GM12878 (cell line): Measurements from ENCODE around the gene CRYZL1. TPM values are rescaled to one million over a fixed set of nuclear protein-coding genes. Genes with fewer than 3 reads are reported as not detected.

Source experiments
- ATAC-seq: fragments of 200-7000 bp; cut with Tn5 transposase; 3 replicates; pipeline ENCODE4 v1.9.1; 2020; ENCODE audit warnings: mild to moderate bottlenecking, moderate library complexity
- BruUV-seq: library from RNA; stranded (reverse); fragments of 400-500 nt; replicated peaks from 2 replicates; lab custom pipeline; 2021; lab: Mats Ljungman, UMichigan
- CTCF ChIA-PET: fragments of 300-600 bp; sonication (Branson Sonifier 250); formaldehyde crosslinking; extraction: SDS; loops from one replicate; lab custom pipeline; 2021; ENCODE audit warnings: inconsistent platforms; lab: Yijun Ruan, JAX
- POLR2A ChIA-PET: fragments of 350-600 bp; formaldehyde crosslinking; extraction: SDS; loops from one replicate; lab custom pipeline; 2021; ENCODE audit warnings: inconsistent platforms; lab: Charles Lee
- RAD21 ChIA-PET: fragments of 300-600 bp; sonication (Branson Sonifier 250); formaldehyde crosslinking; loops from one replicate; lab custom pipeline; 2023; ENCODE audit warnings: antibody characterized with exemption; ENCODE audit not compliant: unreplicated experiment; lab: Charles Lee
- SMC1A ChIA-PET: fragments of 300-600 bp; sonication (Branson Sonifier 250); formaldehyde crosslinking; loops from one replicate; lab custom pipeline; 2023; ENCODE audit not compliant: unreplicated experiment, uncharacterized antibody; lab: Charles Lee
- DNase-seq: peaks from one replicate; pipeline ENCODE4 v3.0.0-alpha.2; 2011; ENCODE audit warnings: low read depth, low spot score
- FAIRE-seq: peaks from 3 replicates; lab custom pipeline; 2011; peaks lifted over from hg19 to GRCh38; lab: Jason Lieb, UNC
- H2AFZ ChIP-seq: 2 replicates; pipeline ENCODE4 v1.6.0; 2011; ENCODE audit warnings: low read depth, low read length, control low read depth; ENCODE audit not compliant: control insufficient read depth
- H3K27ac ChIP-seq: 2 replicates; pipeline ENCODE4 v1.5.1; 2011; ENCODE audit warnings: control low read depth; ENCODE audit not compliant: control insufficient read depth, insufficient read depth
- H3K27me3 ChIP-seq, 2 experiments: replicated peaks in 1 of 2; 2 replicates each; pipeline versions ENCODE4 v1.6.0 to v1.6.1; 2011; ENCODE audit warnings: low read length in 1 of 2; ENCODE audit not compliant: control insufficient read depth in 2 of 2, insufficient read depth in 2 of 2
- H3K36me3 ChIP-seq, 2 experiments: 2 replicates each; pipeline ENCODE4 v1.5.1; 2011; ENCODE audit warnings: low read length in 1 of 2; ENCODE audit not compliant: control insufficient read depth in 2 of 2, insufficient read depth in 2 of 2
- H3K4me1 ChIP-seq: 2 replicates; pipeline ENCODE4 v1.6.1; 2011; ENCODE audit warnings: mild to moderate bottlenecking, low read length, moderate library complexity, mixed read lengths; ENCODE audit not compliant: control insufficient read depth, insufficient read depth
- H3K4me2 ChIP-seq: 2 replicates; pipeline ENCODE4 v1.6.0; 2011; ENCODE audit warnings: control low read depth; ENCODE audit not compliant: control insufficient read depth, insufficient read depth
- H3K4me3 ChIP-seq: fragments of 200-600 bp; sonication (generic); 2 replicates; pipeline ENCODE4 v1.5.1; 2016
- H3K79me2 ChIP-seq: 2 replicates; pipeline ENCODE4 v1.6.0; 2011; ENCODE audit warnings: low read length; ENCODE audit not compliant: control insufficient read depth, insufficient read depth
- H3K9ac ChIP-seq: 2 replicates; pipeline ENCODE4 v1.8.0; 2011; ENCODE audit warnings: low read length, control low read depth, mixed read lengths; ENCODE audit not compliant: control insufficient read depth, insufficient read depth
- H3K9me3 ChIP-seq: replicated peaks from 3 replicates; pipeline ENCODE4 v1.5.1; 2011; ENCODE audit warnings: mild to moderate bottlenecking, low read length; ENCODE audit not compliant: control insufficient read depth, insufficient read depth
- H4K20me1 ChIP-seq: 2 replicates; pipeline ENCODE4 v1.6.0; 2011; ENCODE audit not compliant: control insufficient read depth, insufficient read depth
- BRCA1 ChIP-seq: IDR thresholded peaks from 2 replicates; pipeline ENCODE4 v1.6.1; 2011; ENCODE audit warnings: low read depth, low read length, improper control_type of control experiment
- CHD2 ChIP-seq: IDR thresholded peaks from 2 replicates; pipeline ENCODE4 v1.6.1; 2011; ENCODE audit warnings: low read depth, low read length, improper control_type of control experiment, borderline replicate concordance
- HDAC6 ChIP-seq: fragments of 200-600 bp; sonication (generic); IDR thresholded peaks from one replicate; pipeline ENCODE4 v1.8.0; 2017; ENCODE audit warnings: antibody characterized with exemption; ENCODE audit not compliant: unreplicated experiment
- NBN ChIP-seq: fragments of 450-650 bp; IDR thresholded peaks from 2 replicates; pipeline ENCODE4 v1.6.1; 2016
- NR2C2 ChIP-seq: IDR thresholded peaks from 2 replicates; pipeline ENCODE4 v1.6.1; 2011; ENCODE audit warnings: borderline replicate concordance, low read depth; ENCODE audit not compliant: control insufficient read depth, insufficient read length
- POU2F2 ChIP-seq: IDR thresholded peaks from 3 replicates; pipeline ENCODE4 v1.6.1; 2011; ENCODE audit warnings: low read depth, mild to moderate bottlenecking, low read length, borderline replicate concordance
- SMARCA5 ChIP-seq: fragments of 450-650 bp; IDR thresholded peaks from 2 replicates; pipeline ENCODE4 v1.6.1; 2017; ENCODE audit warnings: mild to moderate bottlenecking
- SPI1 ChIP-seq: IDR thresholded peaks from 2 replicates; pipeline ENCODE4 v1.6.1; 2011; ENCODE audit warnings: low read depth, mild to moderate bottlenecking, low read length, moderate library complexity, borderline replicate concordance; ENCODE audit not compliant: insufficient read depth
- ZNF274 ChIP-seq: IDR thresholded peaks from one replicate; pipeline ENCODE4 v1.8.0; 2011; ENCODE audit not compliant: insufficient read length, insufficient read depth
- WGBS: methylation state at CpG from one replicate; pipeline ENCODE4 v1.1.6; 2016; ENCODE audit warnings: low lambda C conversion rate; ENCODE audit not compliant: insufficient replicate concordance, insufficient coverage; ENCODE audit errors: missing lambda C conversion rate; 5-methylcytosine and 5-hydroxymethylcytosine counted together
- in situ Hi-C: fragments of 300-500 bp; cut with MboI; formaldehyde crosslinking; loops from 9 replicates; pipeline ENCODE4 v1.14.3; 2018; ENCODE audit warnings: mixed read lengths
- intact Hi-C: fragments of 100-400 bp; cut with micrococcal nuclease; formaldehyde crosslinking; loops from one replicate; pipeline ENCODE4 v1.14.2; 2022; ENCODE audit not compliant: unreplicated experiment
- polyA plus RNA-seq, 11 experiments: library from polyadenylated mRNA; depleted of rRNA in 4 of 11; unstranded in 6 of 11; stranded (reverse) in 5 of 11; fragments of >200 nt; fragmentation: Nextera tagmentation in 4 of 11; fragmentation: Illumina TruSeq in 1 of 11; extraction: Ambion mirVana in 4 of 11; extraction: Trizol in 1 of 11; gene quantifications; 1 replicate in 1 of 11; 2 replicates in 10 of 11; pipeline versions ENCODE4 v1.2.1 to v1.2.3, GENCODE V29; 2011 to 2016; ENCODE audit warnings: inconsistent platforms in 2 of 11, missing spikeins in 2 of 11, low read depth in 1 of 11
- total RNA-seq, 4 experiments: library from RNA; depleted of rRNA in 3 of 4; stranded (reverse); fragments of >200 nt in 3 of 4; fragmentation: Illumina TruSeq in 1 of 4; extraction: Trizol in 1 of 4; gene quantifications; 2 replicates each; pipeline versions ENCODE4 v1.2.1 to v1.2.3, GENCODE V29; 2013 to 2021
- TF ChIP-seq, protein P1 (sequence below): fragments of 450-650 bp; formaldehyde crosslinking; IDR thresholded peaks from 2 replicates; pipeline ENCODE4 v1.4.0; 2022; ENCODE audit warnings: mild to moderate bottlenecking, moderate library complexity
- TF ChIP-seq, protein P2 (sequence below): fragments of 450-650 bp; IDR thresholded peaks from 2 replicates; pipeline ENCODE4 v1.6.1; 2016; ENCODE audit warnings: mild to moderate bottlenecking

Gene CRYZL1
- total and polyA plus RNA-seq, 10 of the 15 experiments (the other 5 are each of a cell fraction or from before 2014, with no cell fraction given): 14.3 to 72.4 (median 30.7) TPM

DNA sequence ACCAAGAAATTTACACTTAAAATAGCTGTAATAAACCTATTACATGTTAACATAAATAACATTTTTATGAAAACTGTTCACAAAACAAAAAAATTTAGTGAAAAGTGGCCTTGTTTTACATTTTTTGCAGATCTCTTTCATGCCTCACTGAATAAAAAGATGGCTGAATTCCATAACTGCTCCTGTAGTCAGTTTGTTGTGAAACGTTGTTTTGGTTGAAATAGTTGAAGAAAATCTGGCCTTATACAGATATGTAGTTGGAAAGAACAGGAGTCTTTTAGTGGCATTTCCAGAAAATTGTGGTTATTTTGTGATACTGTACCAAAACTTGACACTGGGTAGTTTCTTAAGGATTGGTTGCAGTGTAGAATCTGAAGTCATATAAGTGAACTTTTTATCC, 18.9 kb upstream of the CRYZL1 start:
- no peak for FAIRE-seq
- POLR2A ChIA-PET: no interaction called here
- Histone ChIP-seq H3K27me3 (no peaks in the 10 kb centered on the region), H3K4me2 (no peak overlapping the region), H4K20me1 (no peaks in the 10 kb centered on the region), H3K4me3 (no peak overlapping the region), H3K27ac (no peak overlapping the region), H3K4me1 (no peaks in the 10 kb centered on the region), H3K36me3 (no peaks in the 10 kb centered on the region), H3K9me3 (no peaks in the 10 kb centered on the region), H3K79me2 (no peaks in the 10 kb centered on the region), H3K9ac (no peak overlapping the region), H2AFZ (no peak overlapping the region)
- no peak for DNase-seq
- WGBS: 30% methylated on average over 1 of the region's 1 CpG
- SMC1A ChIA-PET: no interaction called here
- in situ Hi-C loops (no loop called here), intact Hi-C loops (no loop called here)
- TF ChIP-seq, protein P1, sequence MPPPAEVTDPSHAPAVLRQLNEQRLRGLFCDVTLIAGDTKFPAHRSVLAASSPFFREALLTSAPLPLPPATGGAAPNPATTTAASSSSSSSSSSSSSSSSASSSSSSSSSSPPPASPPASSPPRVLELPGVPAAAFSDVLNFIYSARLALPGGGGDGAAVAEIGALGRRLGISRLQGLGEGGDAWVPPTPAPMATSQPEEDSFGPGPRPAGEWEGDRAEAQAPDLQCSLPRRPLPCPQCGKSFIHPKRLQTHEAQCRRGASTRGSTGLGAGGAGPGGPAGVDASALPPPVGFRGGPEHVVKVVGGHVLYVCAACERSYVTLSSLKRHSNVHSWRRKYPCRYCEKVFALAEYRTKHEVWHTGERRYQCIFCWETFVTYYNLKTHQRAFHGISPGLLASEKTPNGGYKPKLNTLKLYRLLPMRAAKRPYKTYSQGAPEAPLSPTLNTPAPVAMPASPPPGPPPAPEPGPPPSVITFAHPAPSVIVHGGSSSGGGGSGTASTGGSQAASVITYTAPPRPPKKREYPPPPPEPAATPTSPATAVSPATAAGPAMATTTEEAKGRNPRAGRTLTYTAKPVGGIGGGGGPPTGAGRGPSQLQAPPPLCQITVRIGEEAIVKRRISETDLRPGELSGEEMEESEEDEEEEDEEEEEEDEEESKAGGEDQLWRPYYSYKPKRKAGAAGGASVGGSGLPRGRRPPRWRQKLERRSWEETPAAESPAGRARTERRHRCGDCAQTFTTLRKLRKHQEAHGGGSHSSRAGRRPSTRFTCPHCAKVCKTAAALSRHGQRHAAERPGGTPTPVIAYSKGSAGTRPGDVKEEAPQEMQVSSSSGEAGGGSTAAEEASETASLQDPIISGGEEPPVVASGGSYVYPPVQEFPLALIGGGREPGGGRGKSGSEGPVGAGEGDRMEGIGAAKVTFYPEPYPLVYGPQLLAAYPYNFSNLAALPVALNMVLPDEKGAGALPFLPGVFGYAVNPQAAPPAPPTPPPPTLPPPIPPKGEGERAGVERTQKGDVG: no peak
- RAD21 ChIA-PET: no interaction called here
- BruUV-seq: no TSS peak
- ATAC-seq: no peak
- CTCF ChIA-PET: interaction anchor here (0.6 to 1.2 kb wide), 2 partner anchors 15 to 954 kb away, joined by 3 to 4 read pairs; no protein-coding TSS in a partner anchor

DNA sequence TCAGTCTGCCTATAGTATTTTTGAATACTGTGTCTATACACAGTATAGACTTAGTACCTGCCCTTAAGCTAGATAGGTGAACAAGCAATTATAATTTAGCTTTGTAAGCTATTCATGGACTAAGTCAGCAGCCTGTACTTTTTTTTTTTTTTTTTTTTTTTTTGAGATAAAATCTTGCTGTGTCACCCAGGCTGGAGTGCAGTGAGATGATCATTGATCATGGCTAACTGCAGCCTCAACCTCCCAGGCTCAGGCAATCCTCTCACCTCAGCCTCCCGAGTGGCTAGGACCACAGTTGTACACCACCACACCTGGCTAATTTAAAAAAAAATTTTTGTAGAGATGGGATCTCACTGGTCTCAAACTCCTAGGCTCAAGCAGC, 18.0 kb upstream of the CRYZL1 start:
- Histone ChIP-seq H4K20me1 (no peaks in the 10 kb centered on the region), H3K4me1 (no peaks in the 10 kb centered on the region), H3K4me3 (no peak overlapping the region), H3K9me3 (no peaks in the 10 kb centered on the region), H2AFZ (no peak overlapping the region), H3K36me3 (no peaks in the 10 kb centered on the region), H3K27me3 (no peaks in the 10 kb centered on the region), H3K79me2 (no peaks in the 10 kb centered on the region), H3K9ac (no peak overlapping the region), H3K4me2 (no peak overlapping the region), H3K27ac (no peak overlapping the region)
- CTCF ChIA-PET: no interaction called here
- WGBS: 60% methylated on average over 1 of the region's 1 CpG
- in situ Hi-C loops (no loop called here), intact Hi-C loops (no loop called here)
- DNase-seq: no peak
- no peak for ATAC-seq
- POLR2A ChIA-PET: interaction anchor here (0.6 kb wide), 1 partner anchor 15 kb away, joined by 3 read pairs; no protein-coding TSS in a partner anchor
- RAD21 ChIA-PET: no interaction called here
- FAIRE-seq: no peak
- BruUV-seq: no TSS peak
- SMC1A ChIA-PET: no interaction called here
- TF ChIP-seq ZNF274: no peak
- no peak for TF ChIP-seq SMARCA5
- TF ChIP-seq NBN: no peak
- TF ChIP-seq POU2F2: no peak
- TF ChIP-seq NR2C2: no peak
- TF ChIP-seq, protein P2, sequence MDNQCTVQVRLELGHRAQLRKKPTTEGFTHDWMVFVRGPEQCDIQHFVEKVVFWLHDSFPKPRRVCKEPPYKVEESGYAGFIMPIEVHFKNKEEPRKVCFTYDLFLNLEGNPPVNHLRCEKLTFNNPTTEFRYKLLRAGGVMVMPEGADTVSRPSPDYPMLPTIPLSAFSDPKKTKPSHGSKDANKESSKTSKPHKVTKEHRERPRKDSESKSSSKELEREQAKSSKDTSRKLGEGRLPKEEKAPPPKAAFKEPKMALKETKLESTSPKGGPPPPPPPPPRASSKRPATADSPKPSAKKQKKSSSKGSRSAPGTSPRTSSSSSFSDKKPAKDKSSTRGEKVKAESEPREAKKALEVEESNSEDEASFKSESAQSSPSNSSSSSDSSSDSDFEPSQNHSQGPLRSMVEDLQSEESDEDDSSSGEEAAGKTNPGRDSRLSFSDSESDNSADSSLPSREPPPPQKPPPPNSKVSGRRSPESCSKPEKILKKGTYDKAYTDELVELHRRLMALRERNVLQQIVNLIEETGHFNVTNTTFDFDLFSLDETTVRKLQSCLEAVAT: no peak
- TF ChIP-seq SPI1: no peak
- no peak for TF ChIP-seq CHD2
- no peak for TF ChIP-seq HDAC6
- no peak for TF ChIP-seq BRCA1
